ENCODE measurements around the gene SERPINH1. TPM values are rescaled to one million over a fixed set of nuclear protein-coding genes. Genes with fewer than 3 reads are reported as not detected.

The SERPINH1 gene
- total and polyA plus RNA-seq, 2 donors (not counting 3 experiments of a cell fraction or from before 2014, with no cell fraction given), result 409 to 816 TPM

DNA sequence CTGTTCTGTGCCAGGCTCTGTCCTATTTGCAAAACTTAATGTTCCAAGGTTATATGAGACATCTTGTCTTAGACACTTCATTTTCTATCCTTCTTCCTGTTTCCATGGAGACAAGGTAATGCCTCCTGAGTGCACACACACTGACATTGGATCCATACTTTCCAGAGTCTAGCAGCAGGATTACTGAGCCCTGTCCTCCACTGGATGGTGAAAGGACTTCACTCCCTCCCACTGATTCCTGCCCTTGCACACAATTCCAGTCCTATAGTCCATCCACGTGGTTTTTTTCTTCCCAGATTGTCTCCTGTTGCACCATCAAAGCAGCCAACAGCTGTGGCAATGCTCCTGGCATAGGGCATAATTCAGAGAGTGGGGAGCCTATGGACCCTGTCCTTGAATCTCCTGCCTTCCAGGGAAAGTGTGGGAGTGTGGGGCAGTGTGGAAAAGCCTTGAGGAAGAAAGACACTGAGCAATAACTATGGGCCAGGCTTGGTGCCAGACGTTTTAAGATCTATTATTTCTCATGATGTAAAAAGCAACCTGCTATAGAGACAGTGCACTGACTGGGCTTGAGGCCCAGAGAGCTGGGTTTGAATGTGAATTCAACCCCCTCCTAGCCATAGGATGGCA, 31.3 kb downstream of the SERPINH1 start:
- CTCF ChIA-PET, result interaction anchor here (1.2 to 1.7 kb wide), 4 partner anchors 10 to 113 kb away, joined by 4 to 7 read pairs (median 6); no protein-coding TSS in a partner anchor
- H3K36me3 ChIP-seq (ENCODE audit: control insufficient read depth in 2 of 2, extremely low read depth in 1 of 2, insufficient read depth in 2 of 2, low read length in 2 of 2), result no peaks in the 10 kb centered on the region

DNA sequence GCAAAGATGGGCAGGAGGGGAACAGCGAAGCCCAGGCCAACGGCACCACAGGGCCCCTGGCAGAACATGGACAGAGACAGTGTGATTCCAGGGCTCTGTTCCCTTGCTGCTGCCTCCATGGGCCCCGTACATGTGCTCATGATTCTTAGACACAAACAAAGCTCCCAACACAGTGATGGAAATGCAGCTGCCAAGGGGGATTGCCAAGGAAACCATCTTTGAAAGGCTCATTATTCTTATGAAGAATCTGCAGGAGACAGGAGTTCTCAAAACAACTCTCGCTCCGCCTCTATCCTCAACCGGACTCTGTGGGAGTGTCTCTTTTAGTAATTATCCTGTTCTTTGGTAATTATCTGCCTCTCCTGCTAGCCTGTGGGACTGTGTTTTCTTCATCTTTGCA, 32.2 kb downstream of the SERPINH1 start:
- no peaks in the 10 kb centered on the region for H3K79me2 ChIP-seq (ENCODE audit: control insufficient read depth, insufficient read depth, low read length)
- peaks cover 7% of the 10 kb centered on the region for H3K4me1 ChIP-seq (ENCODE audit: control insufficient read depth, extremely low read depth, insufficient read depth, low read length)
- H3K27ac ChIP-seq (ENCODE audit: insufficient read depth, low read depth, low read length), result no peak overlapping the region
- TF ChIP-seq GATA2 (IDR thresholded peaks at IDR 0.05; ENCODE audit: insufficient read depth, insufficient read length, low read depth, low read length) (no peak), EZH2 (IDR thresholded peaks at IDR 0.05; ENCODE audit: borderline replicate concordance, low read depth, low read length, severe bottlenecking) (no peak), POLR2AphosphoS5 (IDR thresholded peaks at IDR 0.05; ENCODE audit: insufficient read depth, low read depth, low read length) (no peak), FOS (IDR thresholded peaks at IDR 0.05; ENCODE audit: borderline replicate concordance, insufficient read depth, low read length) (no peak), JUN (IDR thresholded peaks at IDR 0.05; ENCODE audit: borderline replicate concordance, insufficient read depth, insufficient read length, low read depth) (no peak), MYC (IDR thresholded peaks at IDR 0.05; ENCODE audit: low read depth, low read length) (no peak), POLR2A (IDR thresholded peaks at IDR 0.05; ENCODE audit: low read depth, low read length) (no peak)
- TF ChIP-seq, protein P1, sequence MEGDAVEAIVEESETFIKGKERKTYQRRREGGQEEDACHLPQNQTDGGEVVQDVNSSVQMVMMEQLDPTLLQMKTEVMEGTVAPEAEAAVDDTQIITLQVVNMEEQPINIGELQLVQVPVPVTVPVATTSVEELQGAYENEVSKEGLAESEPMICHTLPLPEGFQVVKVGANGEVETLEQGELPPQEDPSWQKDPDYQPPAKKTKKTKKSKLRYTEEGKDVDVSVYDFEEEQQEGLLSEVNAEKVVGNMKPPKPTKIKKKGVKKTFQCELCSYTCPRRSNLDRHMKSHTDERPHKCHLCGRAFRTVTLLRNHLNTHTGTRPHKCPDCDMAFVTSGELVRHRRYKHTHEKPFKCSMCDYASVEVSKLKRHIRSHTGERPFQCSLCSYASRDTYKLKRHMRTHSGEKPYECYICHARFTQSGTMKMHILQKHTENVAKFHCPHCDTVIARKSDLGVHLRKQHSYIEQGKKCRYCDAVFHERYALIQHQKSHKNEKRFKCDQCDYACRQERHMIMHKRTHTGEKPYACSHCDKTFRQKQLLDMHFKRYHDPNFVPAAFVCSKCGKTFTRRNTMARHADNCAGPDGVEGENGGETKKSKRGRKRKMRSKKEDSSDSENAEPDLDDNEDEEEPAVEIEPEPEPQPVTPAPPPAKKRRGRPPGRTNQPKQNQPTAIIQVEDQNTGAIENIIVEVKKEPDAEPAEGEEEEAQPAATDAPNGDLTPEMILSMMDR (IDR thresholded peaks at IDR 0.05; ENCODE audit: extremely low read depth in 1 of 2, insufficient read depth in 1 of 2, low read depth in 1 of 2, low read length in 2 of 2), result no peak
- TF ChIP-seq, protein P2, sequence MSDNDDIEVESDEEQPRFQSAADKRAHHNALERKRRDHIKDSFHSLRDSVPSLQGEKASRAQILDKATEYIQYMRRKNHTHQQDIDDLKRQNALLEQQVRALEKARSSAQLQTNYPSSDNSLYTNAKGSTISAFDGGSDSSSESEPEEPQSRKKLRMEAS (IDR thresholded peaks at IDR 0.05; ENCODE audit: insufficient read depth, insufficient read length), result no peak
- no peaks in the 10 kb centered on the region for H3K9me3 ChIP-seq (replicated peaks; ENCODE audit: control insufficient read depth, insufficient read depth, low read length)
- FAIRE-seq (no peak), DNase-seq (ENCODE audit: low read depth, low spot score) (no peak)
- H4K20me1 ChIP-seq (replicated peaks; ENCODE audit: control insufficient read depth, extremely low read depth, insufficient read depth, low read length), result no peaks in the 10 kb centered on the region
- dilution Hi-C loops (cut with MboI; ENCODE audit: extremely low pct_ligation_motif_present, low sequenced_read_pairs), result no loop called here
- no peaks in the 10 kb centered on the region for H3K9me1 ChIP-seq (replicated peaks; ENCODE audit: control insufficient read depth, extremely low read depth, insufficient read depth, low read length)
- intact Hi-C loops (cut with micrococcal nuclease), result no loop called here
- H3K4me3 ChIP-seq (replicated peaks in 1 of 3; ENCODE audit: insufficient read depth in 1 of 3, low read depth in 1 of 3, low read length in 3 of 3), result no peak overlapping the region
- no peak overlapping the region for H3K4me2 ChIP-seq (ENCODE audit: insufficient read depth, low read length)
- ChIA-PET CTCF (interaction anchor here (1.4 kb wide), 1 partner anchor 9 kb away, joined by 5 read pairs; no protein-coding TSS in a partner anchor), POLR2A (no interaction called here)
- no peak overlapping the region for H2AFZ ChIP-seq (ENCODE audit: low read depth, low read length)
- no peak overlapping the region for H3K9ac ChIP-seq (replicated peaks; ENCODE audit: extremely low read depth, insufficient read depth, low read length)
- H3K36me3 ChIP-seq (ENCODE audit: control insufficient read depth in 2 of 2, extremely low read depth in 1 of 2, insufficient read depth in 2 of 2, low read length in 2 of 2), result no peaks in the 10 kb centered on the region
- no peaks in the 10 kb centered on the region for H3K27me3 ChIP-seq (ENCODE audit: control insufficient read depth in 2 of 2, insufficient read depth in 2 of 2, low read length in 2 of 2)
- no TSS peak for BruUV-seq (replicated peaks)

More for the DNA sequence above, 31.3 kb downstream of the SERPINH1 start:
- no TSS peak for BruUV-seq (replicated peaks)
- intact Hi-C loops (cut with micrococcal nuclease) (no loop called here), dilution Hi-C loops (cut with MboI; ENCODE audit: extremely low pct_ligation_motif_present, low sequenced_read_pairs) (no loop called here)
- Histone ChIP-seq H3K9me3 (replicated peaks; ENCODE audit: control insufficient read depth, insufficient read depth, low read length) (no peaks in the 10 kb centered on the region), H4K20me1 (replicated peaks; ENCODE audit: control insufficient read depth, extremely low read depth, insufficient read depth, low read length) (no peaks in the 10 kb centered on the region), H3K4me2 (ENCODE audit: insufficient read depth, low read length) (no peak overlapping the region), H3K27ac (ENCODE audit: insufficient read depth, low read depth, low read length) (no peak overlapping the region), H3K4me3 (replicated peaks in 1 of 3; ENCODE audit: insufficient read depth in 1 of 3, low read depth in 1 of 3, low read length in 3 of 3) (no peak overlapping the region), H3K9me1 (replicated peaks; ENCODE audit: control insufficient read depth, extremely low read depth, insufficient read depth, low read length) (no peaks in the 10 kb centered on the region), H3K79me2 (ENCODE audit: control insufficient read depth, insufficient read depth, low read length) (no peaks in the 10 kb centered on the region), H3K9ac (replicated peaks; ENCODE audit: extremely low read depth, insufficient read depth, low read length) (no peak overlapping the region), H3K4me1 (ENCODE audit: control insufficient read depth, extremely low read depth, insufficient read depth, low read length) (peaks cover 7% of the 10 kb centered on the region), H2AFZ (ENCODE audit: low read depth, low read length) (no peak overlapping the region), H3K27me3 (ENCODE audit: control insufficient read depth in 2 of 2, insufficient read depth in 2 of 2, low read length in 2 of 2) (no peaks in the 10 kb centered on the region)
- DNase-seq (ENCODE audit: low read depth, low spot score), result no peak
- no peak for FAIRE-seq
- TF ChIP-seq POLR2A (IDR thresholded peaks at IDR 0.05; ENCODE audit: low read depth, low read length), result no peak
- TF ChIP-seq, protein P2 (IDR thresholded peaks at IDR 0.05; ENCODE audit: insufficient read depth, insufficient read length), result no peak
- no peak for TF ChIP-seq JUN (IDR thresholded peaks at IDR 0.05; ENCODE audit: borderline replicate concordance, insufficient read depth, insufficient read length, low read depth)
- no peak for TF ChIP-seq EZH2 (IDR thresholded peaks at IDR 0.05; ENCODE audit: borderline replicate concordance, low read depth, low read length, severe bottlenecking)
- no peak for TF ChIP-seq FOS (IDR thresholded peaks at IDR 0.05; ENCODE audit: borderline replicate concordance, insufficient read depth, low read length)
- POLR2A ChIA-PET, result interaction anchor here (2.0 kb wide), 1 partner anchor 10 kb away, joined by 8 read pairs; no protein-coding TSS in a partner anchor
